Endothelial cell of umbilical vein (primary cell): ENCODE results near the gene SULT1A2.

ENCODE experiments used
- EZH2 ChIP-seq: IDR thresholded peaks from 2 replicates; pipeline ENCODE4 v1.6.1; 2012; ENCODE audit warnings: borderline replicate concordance, low read depth, mild to moderate bottlenecking, moderate library complexity, low read length, inconsistent platforms; ENCODE audit not compliant: severe bottlenecking
- FOS ChIP-seq: IDR thresholded peaks from 2 replicates; pipeline ENCODE4 v1.6.1; 2011; ENCODE audit warnings: mild to moderate bottlenecking, low read length, moderate library complexity, borderline replicate concordance; ENCODE audit not compliant: insufficient read depth
- POLR2A ChIP-seq: IDR thresholded peaks from 2 replicates; pipeline ENCODE4 v1.6.1; 2012; ENCODE audit warnings: low read depth, mild to moderate bottlenecking, control low read depth, low read length
- POLR2AphosphoS5 ChIP-seq: IDR thresholded peaks from 2 replicates; pipeline ENCODE4 v1.6.1; 2012; ENCODE audit warnings: low read depth, mild to moderate bottlenecking, control low read depth, low read length, moderate library complexity; ENCODE audit not compliant: insufficient read depth
- TF ChIP-seq, protein P1 (sequence below), 2 donors: IDR thresholded peaks; 1 replicate in 1 of 2; 2 replicates in 1 of 2; pipeline ENCODE4 v1.5.1; 2011; ENCODE audit warnings: low read length in 2 of 2, mild to moderate bottlenecking in 2 of 2, moderate library complexity in 2 of 2, control low read depth in 1 of 2, inconsistent platforms in 1 of 2, low read depth in 1 of 2; ENCODE audit not compliant: insufficient read depth in 1 of 2; ENCODE audit errors: extremely low read depth in 1 of 2
- TF ChIP-seq, protein P2 (sequence below): IDR thresholded peaks from 2 replicates; pipeline ENCODE4 v1.6.1; 2011; ENCODE audit not compliant: insufficient read depth, insufficient read length

DNA sequence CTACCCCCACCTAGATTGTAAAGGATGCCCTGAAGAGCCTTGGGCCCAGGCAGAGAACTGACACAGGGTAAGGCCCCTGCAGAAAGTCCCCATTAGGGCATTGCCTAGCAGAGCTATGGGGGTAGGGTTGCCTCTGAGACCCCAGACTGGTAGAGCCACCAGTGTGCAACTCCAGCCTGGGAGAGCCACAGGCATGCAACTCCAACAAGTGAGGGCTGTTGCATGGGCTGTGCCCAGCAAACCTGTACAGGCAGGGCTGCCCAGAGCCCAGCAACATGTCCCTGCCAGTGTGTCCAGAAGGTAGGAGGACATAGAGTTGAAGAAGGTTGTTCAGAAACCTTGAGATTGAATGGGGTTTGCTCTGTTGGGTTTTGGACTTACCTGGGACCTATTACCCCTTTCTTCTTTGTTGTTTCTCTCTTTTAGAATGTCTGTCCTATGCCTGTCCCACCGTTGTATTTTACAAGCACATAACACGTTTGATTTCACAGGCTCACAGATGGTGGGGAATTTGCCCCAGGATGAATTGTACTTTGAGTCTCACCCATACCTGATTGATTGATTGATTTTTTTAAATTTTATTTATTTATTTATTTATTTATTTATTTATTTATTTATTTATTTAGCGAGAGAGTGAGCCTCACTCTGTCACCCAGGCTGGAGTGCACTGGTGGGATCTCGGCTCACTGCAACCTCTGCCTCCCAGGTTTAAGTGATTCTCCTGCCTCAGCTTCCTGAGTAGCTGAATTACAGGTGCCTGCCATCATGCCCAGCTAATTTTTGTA is 26.7 kb downstream of the SULT1A2 start:
- TF ChIP-seq, protein P1, sequence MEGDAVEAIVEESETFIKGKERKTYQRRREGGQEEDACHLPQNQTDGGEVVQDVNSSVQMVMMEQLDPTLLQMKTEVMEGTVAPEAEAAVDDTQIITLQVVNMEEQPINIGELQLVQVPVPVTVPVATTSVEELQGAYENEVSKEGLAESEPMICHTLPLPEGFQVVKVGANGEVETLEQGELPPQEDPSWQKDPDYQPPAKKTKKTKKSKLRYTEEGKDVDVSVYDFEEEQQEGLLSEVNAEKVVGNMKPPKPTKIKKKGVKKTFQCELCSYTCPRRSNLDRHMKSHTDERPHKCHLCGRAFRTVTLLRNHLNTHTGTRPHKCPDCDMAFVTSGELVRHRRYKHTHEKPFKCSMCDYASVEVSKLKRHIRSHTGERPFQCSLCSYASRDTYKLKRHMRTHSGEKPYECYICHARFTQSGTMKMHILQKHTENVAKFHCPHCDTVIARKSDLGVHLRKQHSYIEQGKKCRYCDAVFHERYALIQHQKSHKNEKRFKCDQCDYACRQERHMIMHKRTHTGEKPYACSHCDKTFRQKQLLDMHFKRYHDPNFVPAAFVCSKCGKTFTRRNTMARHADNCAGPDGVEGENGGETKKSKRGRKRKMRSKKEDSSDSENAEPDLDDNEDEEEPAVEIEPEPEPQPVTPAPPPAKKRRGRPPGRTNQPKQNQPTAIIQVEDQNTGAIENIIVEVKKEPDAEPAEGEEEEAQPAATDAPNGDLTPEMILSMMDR (IDR thresholded peaks at IDR 0.05; ENCODE audit: extremely low read depth in 1 of 2, insufficient read depth in 1 of 2, low read depth in 1 of 2, low read length in 2 of 2), result no peak
- TF ChIP-seq, protein P2, sequence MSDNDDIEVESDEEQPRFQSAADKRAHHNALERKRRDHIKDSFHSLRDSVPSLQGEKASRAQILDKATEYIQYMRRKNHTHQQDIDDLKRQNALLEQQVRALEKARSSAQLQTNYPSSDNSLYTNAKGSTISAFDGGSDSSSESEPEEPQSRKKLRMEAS, result no peak
- no peak for TF ChIP-seq FOS
- no peak for TF ChIP-seq EZH2
- TF ChIP-seq POLR2AphosphoS5, result no peak
- no peak for TF ChIP-seq POLR2A
